IPS-18c (cell line): ENCODE measurements around the gene LY6G6C.

Experiments
- H3K4me3 ChIP-seq: 2 replicates; pipeline ENCODE4 v1.7.0; 2013; ENCODE audit warnings: low read depth, mild to moderate bottlenecking, low read length, moderate library complexity; ENCODE audit not compliant: insufficient read depth
- H3K9me3 ChIP-seq: one replicate; pipeline ENCODE4 v1.6.1; 2013; ENCODE audit warnings: mild to moderate bottlenecking, low read length, moderate library complexity; ENCODE audit not compliant: control insufficient read depth, insufficient read depth

LY6G6C gene

DNA sequence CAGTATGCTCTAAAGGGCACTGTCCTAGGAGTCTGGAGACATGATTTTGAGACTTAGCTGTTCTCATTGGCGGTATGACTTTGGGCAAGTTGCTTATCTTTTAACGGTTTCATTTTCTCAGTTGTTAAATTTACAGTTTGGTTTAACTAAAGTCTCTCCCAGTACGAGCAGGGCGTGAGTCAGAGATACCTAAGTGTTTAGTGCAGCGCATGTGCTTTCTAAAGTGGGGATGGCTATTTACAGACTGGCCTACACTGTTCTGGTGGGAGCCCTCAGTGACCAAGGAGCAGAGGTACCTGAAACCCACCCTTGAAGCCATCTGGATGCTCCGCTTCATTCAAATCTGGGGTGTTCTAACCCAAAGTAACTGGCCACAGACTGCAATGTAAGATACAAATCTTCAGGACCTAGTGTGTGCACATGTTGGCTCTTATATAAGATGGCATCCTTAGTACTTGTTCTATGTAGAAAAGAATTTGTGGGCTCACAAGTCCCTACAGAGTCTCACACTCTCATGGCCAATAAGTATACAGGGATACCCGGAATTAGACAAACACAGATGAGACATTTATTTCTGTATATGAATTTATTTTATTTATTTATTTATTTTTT lies 29.0 kb upstream of the LY6G6C start:
- Histone ChIP-seq H3K9me3 (no peaks in the 10 kb centered on the region), H3K4me3 (no peak overlapping the region)

DNA sequence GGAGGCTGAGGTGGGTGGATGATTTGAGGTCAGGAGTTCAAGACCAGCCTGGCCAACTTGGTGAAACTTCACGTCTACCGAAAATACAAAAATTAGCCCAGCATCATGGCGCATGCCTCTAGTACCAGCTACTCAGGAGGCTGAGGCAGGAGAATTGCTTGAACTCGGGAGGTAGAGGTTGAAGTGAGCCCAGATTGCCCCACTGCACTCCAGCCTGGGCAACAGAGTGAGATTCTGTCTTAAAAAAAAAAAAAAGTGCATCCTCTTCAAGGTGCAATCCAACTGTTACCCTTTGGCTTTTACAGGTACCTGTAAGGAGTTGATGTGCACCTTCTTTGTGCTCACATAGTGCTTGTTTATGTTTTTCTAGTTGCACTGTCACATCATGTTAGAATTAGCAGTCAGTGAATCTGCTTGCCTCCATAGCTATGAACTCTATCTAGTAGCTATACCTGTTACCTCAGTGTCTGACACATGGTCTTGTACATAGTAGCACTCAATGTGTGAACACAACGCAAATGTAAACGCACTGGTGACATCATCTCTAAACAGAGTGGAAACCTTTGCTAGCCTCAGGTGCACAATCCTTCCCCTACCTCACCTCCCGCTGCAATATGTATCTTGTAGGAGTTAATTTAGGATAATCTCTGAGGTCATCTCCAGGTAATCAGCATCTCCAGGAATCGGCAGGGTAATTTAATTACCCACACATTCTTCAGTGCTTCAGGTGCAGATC lies 27.9 kb upstream of the LY6G6C start:
- Histone ChIP-seq H3K4me3 (no peak overlapping the region), H3K9me3 (no peaks in the 10 kb centered on the region)

DNA sequence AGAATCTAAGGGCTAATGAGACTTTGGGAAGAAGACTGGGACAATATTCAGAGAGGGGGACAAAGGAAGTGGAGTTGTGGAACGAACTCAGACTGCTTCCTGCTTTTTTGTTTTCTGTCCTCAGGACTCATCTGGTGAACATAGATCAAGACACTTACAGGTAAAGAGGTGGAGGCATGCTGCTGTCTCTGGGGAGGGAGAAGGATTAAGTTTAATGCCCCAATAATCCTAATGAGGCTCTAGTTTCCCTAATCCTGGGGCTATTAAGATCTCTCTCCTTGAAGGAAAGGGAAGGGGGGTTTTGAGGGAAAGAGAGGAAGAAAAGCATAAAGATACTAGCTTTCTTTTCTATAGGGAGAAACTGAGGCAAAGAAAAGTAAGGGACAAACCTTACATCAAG lies 22.9 kb upstream of the LY6G6C start:
- H3K4me3 ChIP-seq: no peak overlapping the region
- no peaks in the 10 kb centered on the region for H3K9me3 ChIP-seq

DNA sequence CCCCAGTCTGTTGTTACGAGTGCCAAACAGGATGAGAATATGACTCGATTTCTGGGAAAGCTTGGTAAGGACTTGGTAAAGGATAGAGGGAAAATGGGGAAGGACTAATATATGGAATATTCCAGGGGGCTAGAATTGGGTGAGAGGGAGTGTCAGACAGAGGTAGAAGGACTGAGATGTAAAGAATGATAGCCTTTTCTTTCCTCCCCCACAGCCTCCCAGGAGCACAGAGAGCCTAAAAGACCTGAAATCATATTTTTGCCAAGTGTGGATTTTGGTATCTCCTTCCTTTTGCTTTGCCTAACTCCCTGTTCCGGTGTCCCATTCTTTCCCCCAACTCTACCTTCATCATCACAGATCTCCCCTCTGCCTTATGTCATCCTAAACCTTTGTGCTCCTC lies 21.3 kb upstream of the LY6G6C start:
- Histone ChIP-seq H3K4me3 (no peak overlapping the region), H3K9me3 (no peaks in the 10 kb centered on the region)

DNA sequence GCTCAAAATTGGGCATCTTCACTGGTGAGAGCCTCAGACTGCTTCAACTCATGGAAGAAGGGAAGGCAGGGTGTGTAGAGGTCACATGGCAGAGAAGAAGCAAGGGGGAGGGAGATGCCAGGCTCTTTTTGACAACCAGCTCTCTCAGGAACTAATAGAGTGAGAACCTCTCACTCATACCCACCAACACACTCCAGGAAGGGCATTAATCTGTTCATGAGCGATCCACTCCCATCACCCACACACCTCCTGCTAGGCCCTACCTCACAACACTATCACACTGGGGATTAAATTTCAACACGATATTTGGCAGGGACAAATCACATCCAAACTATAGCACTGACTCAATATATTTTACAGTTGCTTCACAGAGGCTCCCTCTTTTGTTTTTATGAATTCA lies 20.3 kb upstream of the LY6G6C start:
- Histone ChIP-seq H3K9me3 (no peaks in the 10 kb centered on the region), H3K4me3 (no peak overlapping the region)

DNA sequence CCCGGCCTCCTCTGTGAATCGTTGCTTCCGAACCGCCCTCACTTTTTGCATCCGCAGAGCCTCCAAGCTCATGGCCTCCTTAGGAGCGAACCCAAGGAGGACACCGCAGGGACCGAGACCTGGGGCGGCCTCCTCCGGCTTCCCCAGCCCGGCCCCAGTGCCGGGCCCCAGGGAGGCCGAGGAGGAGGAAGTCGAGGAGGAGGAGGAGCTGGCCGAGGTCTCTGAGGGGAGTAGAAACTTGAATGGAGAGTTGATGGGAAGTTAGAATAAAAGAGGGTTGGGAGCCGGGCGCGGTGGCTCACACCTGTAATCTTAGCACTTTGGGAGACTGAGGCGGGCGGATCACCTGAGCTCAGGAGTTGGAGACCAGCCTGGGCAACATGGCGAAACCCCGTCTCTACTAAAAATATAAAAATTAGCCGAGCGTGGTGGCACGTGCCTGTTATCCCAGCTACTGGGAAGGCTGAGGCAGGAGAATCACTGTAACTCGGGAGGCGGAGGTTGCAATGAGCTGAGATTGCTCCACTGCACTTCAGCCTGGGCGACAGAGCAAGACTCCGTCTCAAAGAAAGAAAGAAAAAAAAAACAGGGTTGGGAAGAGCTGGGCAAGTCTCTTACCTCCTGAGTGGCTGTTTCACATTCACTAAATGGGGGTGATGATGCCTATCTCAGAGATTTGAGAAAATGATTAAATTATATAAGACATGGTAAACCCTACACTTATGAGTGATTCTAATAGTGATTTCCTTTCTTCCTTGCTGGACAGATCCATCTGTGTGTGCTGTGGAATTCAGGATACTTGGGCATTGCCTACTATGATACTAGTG lies 19.1 kb upstream of the LY6G6C start:
- Histone ChIP-seq H3K4me3 (peak overlapping the region; percentile 46), H3K9me3 (no peaks in the 10 kb centered on the region)

DNA sequence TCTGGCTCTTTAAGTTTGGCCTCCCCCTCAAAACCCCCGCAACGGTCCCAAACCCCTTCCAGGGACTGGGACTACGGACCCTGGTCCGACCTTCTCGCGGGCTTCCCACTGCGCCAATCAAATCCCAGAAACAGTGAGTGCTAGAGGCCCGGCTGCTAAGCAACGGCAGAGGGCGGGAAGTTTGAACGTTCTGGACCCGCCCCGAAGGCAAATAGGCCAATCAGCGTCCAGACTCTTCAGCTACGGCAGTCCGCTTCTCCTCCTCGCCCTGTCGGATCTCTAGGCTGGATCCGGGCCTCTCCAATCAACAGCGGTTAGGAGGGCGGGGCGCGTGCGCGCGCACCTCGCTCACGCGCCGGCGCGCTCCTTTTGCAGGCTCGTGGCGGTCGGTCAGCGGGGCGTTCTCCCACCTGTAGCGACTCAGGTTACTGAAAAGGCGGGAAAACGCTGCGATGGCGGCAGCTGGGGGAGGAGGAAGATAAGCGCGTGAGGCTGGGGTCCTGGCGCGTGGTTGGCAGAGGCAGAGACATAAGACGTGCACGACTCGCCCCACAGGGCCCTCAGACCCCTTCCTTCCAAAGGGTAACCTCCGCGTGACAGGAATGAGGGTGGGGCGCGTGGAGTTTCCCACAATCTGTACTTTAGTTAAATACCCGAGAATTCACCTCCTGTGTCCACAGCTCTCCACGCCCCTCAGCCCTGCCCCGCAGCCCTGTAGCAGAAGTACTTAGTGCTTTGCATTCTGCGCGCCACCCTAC lies 18.3 kb upstream of the LY6G6C start, which contains the start of gene MSH5:
Gene MSH5 (plus strand): TSS at position 367 of the 758 bp plus-strand sequence. CDS start 462 bp downstream, outside the sequence.
- Histone ChIP-seq H3K4me3 (peak within 1 kb of the TSS; percentile 49), H3K9me3 (no peaks in the 10 kb centered on the region)

DNA sequence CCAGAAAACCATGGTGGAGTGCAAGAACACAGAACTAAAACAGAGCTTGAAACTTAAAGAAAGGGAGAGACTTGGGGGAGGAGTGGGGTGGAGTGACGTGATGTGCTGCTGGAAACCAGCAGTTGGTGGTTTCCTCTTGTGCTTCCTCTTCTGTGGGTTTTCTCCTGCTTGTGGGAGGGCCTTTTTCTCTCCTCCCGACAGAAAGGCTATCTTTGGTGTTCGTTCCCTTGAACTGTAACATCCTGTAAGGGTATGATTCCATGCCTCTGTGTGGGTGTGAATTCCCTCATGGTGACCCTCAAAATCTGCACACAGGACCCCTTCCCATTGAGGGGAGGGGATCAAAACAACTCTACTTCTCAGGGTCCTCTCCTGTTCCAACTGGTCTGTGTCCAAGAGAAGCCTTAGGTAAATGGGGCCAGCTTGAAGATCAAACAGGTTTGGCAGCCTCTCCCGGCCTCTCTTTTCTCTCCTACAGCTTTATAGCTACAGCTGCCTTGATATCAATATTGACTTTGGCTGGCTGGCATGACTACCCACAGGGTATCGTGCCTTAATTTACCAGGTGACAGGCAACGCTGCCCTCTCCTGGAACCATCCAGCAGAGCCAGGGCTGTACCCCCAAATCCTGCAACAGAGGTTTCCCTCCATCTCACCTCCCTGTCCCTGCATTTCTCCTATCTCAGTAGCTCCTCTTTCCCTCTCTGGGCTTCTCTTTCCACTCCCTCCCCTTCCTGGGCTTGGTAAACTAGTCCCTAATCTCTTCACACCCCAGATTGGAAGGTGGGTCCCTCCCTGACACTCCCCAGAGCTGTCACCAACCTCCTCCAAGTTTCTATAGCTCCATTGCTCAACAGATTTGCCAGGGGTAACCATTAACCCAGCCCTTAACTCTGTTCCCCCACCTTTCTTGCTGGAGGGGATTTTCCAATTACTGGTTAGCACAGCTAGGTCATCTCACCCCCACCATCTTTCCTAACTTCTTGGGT lies 16.7 kb upstream of the LY6G6C start:
- no peak overlapping the region for H3K4me3 ChIP-seq

DNA sequence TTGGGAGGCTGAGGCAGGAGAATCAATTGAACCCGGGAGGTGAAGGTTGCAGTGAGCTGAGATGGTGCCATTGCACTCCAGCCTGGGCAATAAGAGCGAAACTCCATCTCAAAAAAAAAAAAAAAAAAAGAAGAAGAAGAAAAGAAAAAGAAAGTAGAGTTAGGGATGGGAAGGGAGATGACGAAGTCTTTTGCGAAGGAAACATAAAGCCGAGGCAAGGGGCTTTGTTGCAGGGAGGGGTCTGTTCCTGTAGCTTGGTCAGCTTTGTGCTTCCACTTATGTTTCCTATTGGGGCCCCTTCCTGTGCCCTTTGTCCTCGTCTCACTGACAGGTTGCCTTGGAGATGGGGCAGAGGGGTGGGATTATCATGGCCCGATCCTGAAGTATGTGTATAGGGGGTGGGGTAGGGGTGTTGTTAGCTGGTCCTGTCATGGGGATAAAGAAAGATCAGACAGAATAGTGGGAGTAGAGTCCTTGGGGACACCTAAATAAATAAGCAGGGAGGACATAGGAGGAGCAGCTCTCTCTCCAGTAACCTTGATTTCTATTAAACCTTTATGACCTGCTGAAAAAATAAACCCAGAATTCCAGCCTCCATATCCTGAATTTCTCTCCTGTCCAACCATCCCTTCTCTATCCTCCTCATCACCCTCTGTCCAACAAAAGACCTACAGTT lies 15.9 kb upstream of the LY6G6C start:
- no peaks in the 10 kb centered on the region for H3K9me3 ChIP-seq
- no peak overlapping the region; the same call in 1 of the 2 replicates for H3K4me3 ChIP-seq

More for the DNA sequence above, 16.7 kb upstream of the LY6G6C start:
- no peaks in the 10 kb centered on the region for H3K9me3 ChIP-seq

DNA sequence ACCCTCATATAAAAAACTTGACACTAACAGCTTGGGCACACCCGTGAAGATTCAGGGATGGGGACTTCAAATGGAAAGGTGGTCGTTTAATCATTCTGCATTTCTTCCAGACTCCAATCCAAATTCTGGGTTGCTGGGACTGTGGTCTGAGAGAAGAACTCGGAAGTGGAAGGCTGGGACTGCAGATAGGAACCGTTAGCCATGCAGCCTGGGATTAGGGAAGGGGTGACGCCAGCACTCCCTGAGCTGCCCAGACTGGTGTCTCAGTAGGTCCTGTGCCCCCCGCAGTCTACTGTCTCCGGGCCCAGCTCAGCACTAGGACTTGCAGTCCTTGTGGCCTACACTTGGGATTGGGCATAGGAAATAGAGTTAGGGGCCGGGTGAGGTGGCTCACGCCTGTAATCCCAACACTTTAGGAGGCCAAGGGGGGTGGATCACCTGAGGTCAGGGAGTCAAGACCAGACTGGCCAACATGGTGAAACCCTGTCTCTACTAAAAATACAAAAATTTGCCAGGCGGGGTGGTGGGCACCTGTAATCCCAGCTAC lies 15.3 kb upstream of the LY6G6C start:
- Histone ChIP-seq H3K9me3 (no peaks in the 10 kb centered on the region), H3K4me3 (peak overlapping the region; percentile 94)

DNA sequence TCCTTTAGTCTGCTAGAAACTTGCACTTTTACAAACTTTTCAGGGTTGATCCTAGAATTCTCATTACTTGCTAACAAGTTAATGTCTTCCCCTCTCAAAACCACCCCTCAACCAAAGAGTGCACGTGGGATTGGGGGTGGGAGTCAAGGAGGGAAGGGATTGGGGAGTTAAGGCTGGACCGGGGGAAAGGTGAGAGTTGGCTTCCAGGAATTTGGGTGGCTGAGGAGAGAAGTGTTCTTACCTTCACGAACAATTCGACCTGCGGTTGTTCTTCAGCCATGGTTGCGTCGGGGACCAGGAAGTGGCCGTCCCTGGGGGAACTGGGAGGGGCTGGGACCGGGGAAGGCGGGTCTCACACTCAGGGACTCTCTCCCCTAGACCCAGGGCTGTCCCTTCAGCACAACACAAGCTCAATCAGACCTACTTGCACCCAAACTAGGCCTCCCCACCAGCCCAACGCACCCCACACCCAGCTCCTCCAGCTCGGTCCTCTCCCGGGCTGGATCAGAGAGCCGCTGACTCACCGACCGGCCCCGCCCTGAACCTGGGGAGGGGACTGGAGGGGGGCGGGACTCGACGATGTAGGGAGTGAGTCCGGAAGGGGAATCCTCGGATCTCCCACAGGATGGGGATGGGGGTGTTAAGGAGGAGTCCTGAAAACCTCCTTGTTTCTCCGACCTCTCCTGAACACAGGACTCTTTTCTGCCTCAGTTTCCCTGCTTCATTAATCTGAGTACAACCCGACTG lies 14.6 kb upstream of the LY6G6C start, which contains the start of gene CLIC1:
Gene CLIC1 (minus strand): TSS at position 510 of the 747 bp plus-strand sequence. CDS start 230 bp downstream, at position 280.
- Histone ChIP-seq H3K4me3 (peak within 1 kb of the TSS; percentile 94), H3K9me3 (no peaks in the 10 kb centered on the region)

DNA sequence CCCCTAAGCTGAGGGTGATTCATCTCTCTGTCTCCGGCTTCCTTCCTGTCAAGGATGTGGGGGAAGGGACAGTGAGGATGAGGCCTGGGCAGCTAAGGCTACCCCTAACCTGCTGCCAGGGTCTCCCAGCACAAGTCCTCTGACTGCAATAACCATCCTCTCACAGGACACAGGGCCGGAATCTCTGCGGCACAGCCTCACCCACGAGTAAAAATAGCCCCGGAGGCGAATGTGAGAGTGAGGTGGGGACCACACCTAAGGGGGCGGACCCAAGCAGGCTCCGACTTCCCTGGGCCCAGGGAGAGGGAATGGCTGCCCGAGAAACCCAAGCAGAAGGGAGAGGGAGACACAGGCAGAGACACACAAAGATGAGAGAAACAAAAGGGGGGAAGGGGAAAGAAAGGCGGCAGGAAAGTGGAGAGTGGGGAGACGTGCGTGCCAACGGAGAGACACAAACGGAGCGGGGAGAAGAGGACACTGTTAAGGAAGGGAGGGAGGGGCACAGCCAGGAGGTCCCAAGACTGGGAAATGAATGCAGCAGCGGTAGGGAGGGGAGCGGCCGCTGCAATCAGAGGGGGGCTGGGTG lies 13.4 kb upstream of the LY6G6C start:
- Histone ChIP-seq H3K9me3 (no peaks in the 10 kb centered on the region), H3K4me3 (peak overlapping the region; percentile 94)

DNA sequence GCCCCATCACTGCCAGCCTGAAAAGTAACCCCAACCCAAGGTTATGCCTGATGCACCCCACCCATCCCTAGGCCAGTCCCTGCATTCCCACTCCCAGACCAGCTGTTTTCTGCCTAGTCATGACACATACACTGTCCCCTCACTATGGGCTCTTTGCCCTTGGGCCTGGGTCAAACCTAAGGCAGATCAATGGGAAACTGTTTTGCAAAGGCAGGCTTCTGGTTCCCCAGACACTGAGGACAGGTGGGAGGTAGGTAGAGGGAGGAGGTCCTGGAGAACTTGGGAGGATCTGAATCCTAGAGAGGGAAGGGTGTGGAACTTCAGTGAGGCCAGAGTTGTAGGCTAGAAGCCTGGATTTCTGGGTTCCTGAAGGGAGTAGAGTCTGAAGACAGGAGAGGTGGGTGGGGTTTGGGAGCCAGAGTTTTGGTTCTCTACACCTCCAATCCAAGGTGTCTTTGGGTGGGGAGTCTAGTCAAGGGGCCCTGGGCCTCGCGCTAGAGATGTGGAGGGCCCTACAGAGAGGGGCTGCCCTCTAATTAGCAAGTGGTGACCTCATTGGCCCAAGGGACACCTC lies 12.8 kb upstream of the LY6G6C start:
- peak overlapping the region; percentile 94 for H3K4me3 ChIP-seq
- H3K9me3 ChIP-seq: no peaks in the 10 kb centered on the region

DNA sequence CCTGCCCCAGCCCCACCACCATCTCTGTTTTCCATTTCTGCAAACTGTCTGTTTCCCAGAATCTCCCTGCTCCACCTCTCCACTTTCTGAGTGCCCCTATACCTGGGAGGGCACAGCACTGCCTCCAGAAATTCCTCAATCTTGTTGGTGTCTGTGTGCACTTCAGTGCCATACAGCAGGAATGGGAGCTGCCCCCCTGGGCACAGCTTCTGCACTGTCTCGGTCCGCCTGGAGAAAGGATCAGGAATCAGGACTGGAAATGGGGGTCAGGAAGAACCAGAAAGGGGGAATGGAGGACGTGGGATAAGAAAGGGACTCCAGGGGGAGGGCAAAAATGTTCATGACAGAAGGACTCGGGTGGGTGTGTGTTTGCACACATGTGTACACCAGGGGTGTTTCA lies 12.2 kb upstream of the LY6G6C start:
- H3K4me3 ChIP-seq: peak overlapping the region; percentile 94; the same call in 1 of the 2 replicates

More for the DNA sequence above, 12.2 kb upstream of the LY6G6C start:
- no peaks in the 10 kb centered on the region for H3K9me3 ChIP-seq
